Measurements from ENCODE around the gene CAND2. TPM values are rescaled to one million over a fixed set of nuclear protein-coding genes. Genes with fewer than 3 reads are reported as not detected.

CAND2 gene
- total and polyA plus RNA-seq, 4 donors, result 0.38 to 1.6 (median 0.92) TPM

DNA sequence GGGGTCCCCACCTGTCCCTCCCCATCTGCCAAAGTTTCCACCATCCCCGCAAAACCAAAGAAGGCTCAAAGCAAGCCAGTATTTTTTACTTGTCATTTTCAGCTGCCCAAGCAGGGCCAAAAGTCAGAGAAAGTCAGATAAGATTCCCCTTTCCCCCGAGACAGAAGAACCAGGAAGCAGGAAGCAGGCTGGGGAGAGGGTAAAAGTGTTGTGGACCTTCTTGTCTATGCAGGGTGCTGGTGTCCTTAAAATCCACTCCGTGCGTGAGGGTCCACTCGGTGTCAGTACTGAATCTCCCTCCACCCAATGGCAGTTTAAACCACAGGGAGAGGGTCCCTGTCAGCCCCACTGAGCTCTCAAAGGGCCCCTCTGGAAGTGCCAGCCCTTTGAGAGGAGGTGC, 65.1 kb downstream of the CAND2 start:
- no peak for DNase-seq (ENCODE audit: low spot score)
- 85% methylated on average over 5 of the region's 5 CpGs for WGBS
- no peak overlapping the region for H3K27ac ChIP-seq (ENCODE audit: low read depth in 1 of 2, low read length in 2 of 2)

More for the DNA sequence above, 65.1 kb downstream of the CAND2 start:
- Histone ChIP-seq H3K9me3 (ENCODE audit: control insufficient read depth in 4 of 4, low read length in 3 of 4) (no peaks in the 10 kb centered on the region), H3K36me3 (ENCODE audit: control insufficient read depth in 4 of 4, insufficient read depth in 3 of 4, low read depth in 1 of 4, low read length in 3 of 4) (no peaks in the 10 kb centered on the region), H3K4me1 (ENCODE audit: control insufficient read depth in 4 of 4, insufficient read depth in 4 of 4, low read length in 3 of 4) (no peaks in the 10 kb centered on the region), H3K27me3 (ENCODE audit: control insufficient read depth in 4 of 4, insufficient read depth in 4 of 4, low read length in 3 of 4) (no peaks in the 10 kb centered on the region), H3K4me3 (ENCODE audit: low read depth in 1 of 3, low read length in 3 of 3) (no peak overlapping the region), H3K9ac (ENCODE audit: low read depth in 1 of 2, low read length in 2 of 2) (no peak overlapping the region)
- TF ChIP-seq ZBTB33 (IDR thresholded peaks at IDR 0.05) (no peak), NR2F2 (IDR thresholded peaks at IDR 0.05) (no peak), HNF4G (IDR thresholded peaks at IDR 0.05) (no peak), FOXA1 (IDR thresholded peaks at IDR 0.05) (no peak), GABPA (IDR thresholded peaks at IDR 0.05 in 1 of 2, conservative IDR thresholded peaks at IDR 0.05 in 1 of 2) (no peak), TAF1 (conservative IDR thresholded peaks at IDR 0.05) (no peak), JUND (IDR thresholded peaks at IDR 0.05) (no peak), CTCF (IDR thresholded peaks at IDR 0.05; ENCODE audit: low read depth, low read length, missing input control) (no peak), SP1 (IDR thresholded peaks at IDR 0.05) (no peak), MAX (IDR thresholded peaks at IDR 0.05) (no peak), HNF4A (conservative IDR thresholded peaks at IDR 0.05) (no peak), YY1 (IDR thresholded peaks at IDR 0.05) (no peak), EGR1 (IDR thresholded peaks at IDR 0.05; ENCODE audit: low read depth in 2 of 2) (no peak)
- TF ChIP-seq, protein P1, sequence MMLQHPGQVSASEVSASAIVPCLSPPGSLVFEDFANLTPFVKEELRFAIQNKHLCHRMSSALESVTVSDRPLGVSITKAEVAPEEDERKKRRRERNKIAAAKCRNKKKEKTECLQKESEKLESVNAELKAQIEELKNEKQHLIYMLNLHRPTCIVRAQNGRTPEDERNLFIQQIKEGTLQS (IDR thresholded peaks at IDR 0.05), result no peak
- TF ChIP-seq, protein P2, sequence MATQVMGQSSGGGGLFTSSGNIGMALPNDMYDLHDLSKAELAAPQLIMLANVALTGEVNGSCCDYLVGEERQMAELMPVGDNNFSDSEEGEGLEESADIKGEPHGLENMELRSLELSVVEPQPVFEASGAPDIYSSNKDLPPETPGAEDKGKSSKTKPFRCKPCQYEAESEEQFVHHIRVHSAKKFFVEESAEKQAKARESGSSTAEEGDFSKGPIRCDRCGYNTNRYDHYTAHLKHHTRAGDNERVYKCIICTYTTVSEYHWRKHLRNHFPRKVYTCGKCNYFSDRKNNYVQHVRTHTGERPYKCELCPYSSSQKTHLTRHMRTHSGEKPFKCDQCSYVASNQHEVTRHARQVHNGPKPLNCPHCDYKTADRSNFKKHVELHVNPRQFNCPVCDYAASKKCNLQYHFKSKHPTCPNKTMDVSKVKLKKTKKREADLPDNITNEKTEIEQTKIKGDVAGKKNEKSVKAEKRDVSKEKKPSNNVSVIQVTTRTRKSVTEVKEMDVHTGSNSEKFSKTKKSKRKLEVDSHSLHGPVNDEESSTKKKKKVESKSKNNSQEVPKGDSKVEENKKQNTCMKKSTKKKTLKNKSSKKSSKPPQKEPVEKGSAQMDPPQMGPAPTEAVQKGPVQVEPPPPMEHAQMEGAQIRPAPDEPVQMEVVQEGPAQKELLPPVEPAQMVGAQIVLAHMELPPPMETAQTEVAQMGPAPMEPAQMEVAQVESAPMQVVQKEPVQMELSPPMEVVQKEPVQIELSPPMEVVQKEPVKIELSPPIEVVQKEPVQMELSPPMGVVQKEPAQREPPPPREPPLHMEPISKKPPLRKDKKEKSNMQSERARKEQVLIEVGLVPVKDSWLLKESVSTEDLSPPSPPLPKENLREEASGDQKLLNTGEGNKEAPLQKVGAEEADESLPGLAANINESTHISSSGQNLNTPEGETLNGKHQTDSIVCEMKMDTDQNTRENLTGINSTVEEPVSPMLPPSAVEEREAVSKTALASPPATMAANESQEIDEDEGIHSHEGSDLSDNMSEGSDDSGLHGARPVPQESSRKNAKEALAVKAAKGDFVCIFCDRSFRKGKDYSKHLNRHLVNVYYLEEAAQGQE (IDR thresholded peaks at IDR 0.05), result no peak

Measured in liver (tissue), 9 donors.